Measurements from ENCODE around the gene DAZL. TPM values are rescaled to one million over a fixed set of nuclear protein-coding genes. Genes with fewer than 3 reads are reported as not detected.

Gene DAZL
- total RNA-seq (2021): 3.3 to 4.3 TPM (median 3.9 TPM) in 3 replicates
- percentile 53 among the genes with signal in this experiment for Bru-seq, nascent RNA
- long read RNA-seq, experiment 1, partial matches to known transcripts: 5 of 24 reads
- long read RNA-seq, experiment 1, other reads (novel, unspliced or antisense): 19 of 24 reads
- long read RNA-seq, experiment 2, partial matches to known transcripts: 4 of 17 reads
- long read RNA-seq, experiment 2, other reads (novel, unspliced or antisense): 13 of 17 reads
- long read RNA-seq, experiment 3, partial matches to known transcripts: 0 of 10 reads
- long read RNA-seq, experiment 3, other reads (novel, unspliced or antisense): 10 of 10 reads

- POLR2A ChIA-PET: no interaction called here
- DNase-seq (ENCODE audit: low spot score) (no peak), ATAC-seq (no peak)
- no peak within 1 kb of the TSS for H3K4me3 Mint-ChIP-seq
- H3K27me3 Mint-ChIP-seq (ENCODE audit: low read depth): no peaks in the 10 kb centered on the region
- peaks cover 61% of the 10 kb centered on the region for H3K4me1 Mint-ChIP-seq
- no peak for TF ChIP-seq HMGA2 (CRISPR knock-in tag; IDR thresholded peaks at IDR 0.05)
- TF ChIP-seq RELA (CRISPR knock-in tag; IDR thresholded peaks at IDR 0.05; ENCODE audit: borderline replicate concordance): 0 out of 2 replicates have a peak, but pooled peaks have one; percentile 34
- H3K9me3 Mint-ChIP-seq: peaks cover 3% of the 10 kb centered on the region
- H3K27ac Mint-ChIP-seq: peak within 1 kb of the TSS; percentile 53; the same call in 1 of the 2 replicates
- CTCF ChIA-PET: interaction anchor here (0.7 to 1.4 kb wide), 5 partner anchors 188 to 551 kb away, joined by 3 to 9 read pairs (median 4); partner anchors contain the start of gene PLCL2
- H3K36me3 Mint-ChIP-seq: peaks cover 12% of the 10 kb centered on the region
These were observed at the start of gene DAZL for GRCh38 chr3:16604887-16605602. Gene DAZL, minus strand, starts transcription at chr3:16605423. Its CDS starts 218 bp downstream, at chr3:16605205.

GRCh38 chr3:16654976-16655375 lies 49.8 kb upstream of the DAZL start:
- no peak for TF ChIP-seq ZNF121 (CRISPR knock-in tag; IDR thresholded peaks at IDR 0.05)
- H3K36me3 Mint-ChIP-seq: peaks cover 12% of the 10 kb centered on the region

GRCh38 chr3:16653712-16654111 lies 48.5 kb upstream of the DAZL start:
- DNase-seq (ENCODE audit: low spot score) (no peak), ATAC-seq (no peak)
- Mint-ChIP-seq H3K27me3 (ENCODE audit: low read depth) (no peaks in the 10 kb centered on the region), H3K4me3 (no peak overlapping the region), H3K9me3 (no peaks in the 10 kb centered on the region; the same call in 1 of the 2 replicates), H3K4me1 (peaks cover 51% of the 10 kb centered on the region), H3K27ac (no peak overlapping the region), H3K36me3 (peaks cover 6% of the 10 kb centered on the region; the same call in 1 of the 2 replicates)
- TF ChIP-seq E2F1 (CRISPR knock-in tag; IDR thresholded peaks at IDR 0.05): no peak
- no peak for TF ChIP-seq ARID4B (CRISPR knock-in tag; IDR thresholded peaks at IDR 0.05; ENCODE audit: borderline replicate concordance)
- TF ChIP-seq ELF4 (CRISPR knock-in tag; IDR thresholded peaks at IDR 0.05; ENCODE audit: low read depth): no peak
- no peak for TF ChIP-seq EMX1 (CRISPR knock-in tag; IDR thresholded peaks at IDR 0.05)
- no peak for TF ChIP-seq MXD4 (CRISPR knock-in tag; IDR thresholded peaks at IDR 0.05; ENCODE audit: borderline replicate concordance)
- ChIA-PET CTCF (interaction anchor here (1.1 kb wide), 1 partner anchor 11 kb away, joined by 3 read pairs; no protein-coding TSS in a partner anchor), POLR2A (no interaction called here)

More at GRCh38 chr3:16654976-16655375, 49.8 kb upstream of the DAZL start:
- ChIA-PET CTCF (no interaction called here), POLR2A (no interaction called here)
- ATAC-seq (no peak), DNase-seq (ENCODE audit: low spot score) (no peak)
- no peak overlapping the region for H3K27ac Mint-ChIP-seq
- no peak overlapping the region for H3K4me3 Mint-ChIP-seq
- peaks cover 63% of the 10 kb centered on the region for H3K4me1 Mint-ChIP-seq
- H3K9me3 Mint-ChIP-seq: peaks cover 4% of the 10 kb centered on the region
- no peaks in the 10 kb centered on the region for H3K27me3 Mint-ChIP-seq (ENCODE audit: low read depth)

GRCh38 chr3:16647668-16648067 lies 42.4 kb upstream of the DAZL start:
- no peak for ATAC-seq
- peaks cover 7% of the 10 kb centered on the region; the same call in 1 of the 2 replicates for H3K9me3 Mint-ChIP-seq
- CTCF ChIA-PET: no interaction called here
- TF ChIP-seq AR (CRISPR knock-in tag; IDR thresholded peaks at IDR 0.05): no peak
- no peak for TF ChIP-seq CBFB (CRISPR knock-in tag; IDR thresholded peaks at IDR 0.05; ENCODE audit: low read depth)
- no peak for TF ChIP-seq CTCF (IDR thresholded peaks at IDR 0.05)
- TF ChIP-seq ZNF263 (CRISPR knock-in tag; IDR thresholded peaks at IDR 0.05; ENCODE audit: low read depth): no peak
- TF ChIP-seq NFATC4 (CRISPR knock-in tag; IDR thresholded peaks at IDR 0.05): no peak

More at GRCh38 chr3:16647668-16648067, 42.4 kb upstream of the DAZL start:
- Mint-ChIP-seq H3K4me1 (0 out of 2 replicates have a peak, but pooled peaks cover 6% of the 10 kb centered on the region), H3K27me3 (ENCODE audit: low read depth) (no peaks in the 10 kb centered on the region), H3K36me3 (peaks cover 21% of the 10 kb centered on the region), H3K4me3 (no peak overlapping the region), H3K27ac (no peak overlapping the region)
- POLR2A ChIA-PET: no interaction called here
- no peak for DNase-seq (ENCODE audit: low spot score)
